HTR-8/SVneo (cell line): Measurements from ENCODE around the gene CMIP.

ENCODE experiments used
- DNase-seq: peaks from one replicate; pipeline ENCODE4 v3.0.0; 2011; ENCODE audit warnings: low spot score, mixed read lengths; ENCODE audit not compliant: insufficient read length
- FAIRE-seq: peaks from 2 replicates; lab custom pipeline; 2011; peaks lifted over from hg19 to GRCh38; lab: Jason Lieb, UNC

CMIP gene

DNA sequence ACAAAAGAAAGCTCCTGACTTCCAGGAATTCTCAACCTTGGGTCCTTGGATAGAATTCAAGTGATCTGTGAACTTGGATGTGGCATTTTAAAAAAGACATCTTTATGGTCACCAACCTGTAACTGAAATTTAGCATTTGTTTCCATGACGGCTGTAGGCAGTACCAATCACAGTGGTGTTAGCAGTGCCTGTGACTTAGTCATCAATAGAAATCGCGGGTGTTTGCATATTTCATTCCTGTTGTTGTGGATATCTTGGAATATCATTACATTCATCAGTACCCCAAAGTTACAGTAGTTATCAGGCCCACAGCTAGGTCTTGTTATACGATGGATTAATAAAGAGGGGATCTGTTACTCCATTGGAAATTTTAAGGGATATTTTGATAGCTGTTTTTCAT is 81.6 kb downstream of the CMIP start:
- DNase-seq (no peak), FAIRE-seq (no peak)

DNA sequence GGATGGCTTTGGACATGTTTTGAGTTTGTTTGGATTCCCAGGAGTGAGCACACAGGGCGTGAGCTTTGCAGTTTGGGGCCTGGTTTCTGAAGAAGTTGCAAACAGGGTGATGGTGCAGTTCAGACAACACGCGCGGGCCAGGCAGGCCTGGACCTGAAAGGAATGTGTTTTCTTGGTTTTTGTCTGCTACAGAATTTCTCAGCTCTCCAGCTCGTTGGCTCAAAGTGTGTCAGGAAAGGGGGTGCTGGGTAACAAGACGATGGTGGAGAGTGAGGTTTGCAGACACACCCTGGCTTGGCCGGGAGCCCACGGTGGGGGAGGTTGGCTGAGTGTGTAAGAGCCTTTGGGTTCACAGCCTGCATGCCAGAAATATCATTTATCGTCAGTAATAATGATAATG is 82.3 kb downstream of the CMIP start:
- peak; percentile 90 for DNase-seq
- FAIRE-seq: peak; percentile 89

DNA sequence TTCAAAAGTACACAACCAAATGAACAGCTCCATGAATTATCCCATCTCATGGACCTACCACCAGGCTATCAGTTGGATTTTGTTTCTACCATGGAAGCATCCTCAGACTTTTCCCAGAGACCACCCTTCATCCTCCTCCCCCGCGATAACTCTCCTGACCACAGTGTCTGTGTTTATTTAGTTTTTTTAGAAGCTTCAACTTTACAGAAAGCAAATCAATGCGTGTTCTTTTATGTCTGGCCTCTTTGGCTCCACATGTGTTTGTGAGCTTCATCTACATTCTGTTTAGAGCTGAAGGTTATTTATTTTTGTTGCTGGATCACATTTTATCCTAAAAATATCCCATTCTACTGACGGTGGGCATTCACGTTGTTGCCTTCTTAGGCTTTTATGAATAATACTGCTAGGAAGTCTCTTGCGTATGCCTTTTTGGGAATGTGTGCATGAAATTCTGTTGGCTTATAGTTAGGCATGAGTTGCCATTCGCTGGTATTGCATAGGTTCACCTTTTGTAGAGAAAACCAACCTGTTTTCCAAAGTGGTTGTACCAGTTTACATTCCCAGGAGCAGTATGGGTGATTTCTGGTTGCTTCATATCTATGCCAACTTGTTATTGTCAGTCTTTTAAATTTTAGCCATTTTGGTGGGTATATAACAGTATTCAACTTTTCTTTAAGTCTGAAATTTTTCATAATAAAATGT is 83.0 kb downstream of the CMIP start:
- DNase-seq: no peak
- FAIRE-seq: no peak

DNA sequence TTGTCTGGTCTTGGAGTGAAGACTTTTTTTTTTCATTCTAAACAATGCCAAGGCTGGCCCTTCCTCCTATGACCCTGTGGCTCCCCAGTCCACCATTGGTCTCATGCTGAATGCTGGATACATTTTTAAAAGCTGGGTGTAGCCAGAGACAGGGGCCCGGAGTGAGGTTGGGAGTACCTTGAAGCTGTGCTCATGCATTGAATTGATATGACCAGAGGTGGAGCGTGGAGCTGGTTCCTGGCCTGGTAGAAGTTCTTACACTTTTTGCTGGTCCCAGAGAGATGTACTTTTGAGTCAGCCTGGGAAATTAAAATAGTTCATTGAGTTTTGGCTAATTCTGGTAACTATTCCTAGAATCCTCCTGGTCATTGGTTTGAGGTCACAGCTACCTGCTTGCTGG is 83.6 kb downstream of the CMIP start:
- DNase-seq (no peak), FAIRE-seq (no peak)

DNA sequence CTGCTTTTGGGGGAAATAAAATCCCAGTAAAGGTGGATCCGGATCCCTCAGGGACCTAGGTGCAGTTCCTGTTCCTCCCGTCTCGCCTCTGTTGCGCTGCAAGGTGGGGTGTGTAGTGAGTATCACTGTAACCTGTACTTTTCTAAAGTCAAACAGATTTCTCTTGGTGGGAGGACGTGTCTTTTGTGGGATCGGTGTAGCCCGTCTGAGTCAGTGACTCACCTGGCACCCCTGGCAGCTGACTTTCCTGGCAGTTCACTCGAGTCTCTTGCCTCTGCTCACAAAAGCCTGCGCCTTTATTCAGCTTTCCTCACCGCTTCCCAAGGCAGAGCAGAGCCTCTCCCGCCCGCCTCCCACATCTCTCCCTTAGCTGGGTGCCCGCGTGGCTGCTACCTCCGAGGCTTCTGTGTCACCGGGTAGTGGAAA is 85.7 kb downstream of the CMIP start:
- DNase-seq (no peak), FAIRE-seq (no peak)

GRCh38 chr16:81530814-81531213 is 86.2 kb downstream of the CMIP start:
- no peak for FAIRE-seq

GRCh38 chr16:81531419-81531821 is 86.8 kb downstream of the CMIP start:
- DNase-seq (no peak), FAIRE-seq (no peak)

More at GRCh38 chr16:81530814-81531213, 86.2 kb downstream of the CMIP start:
- no peak for DNase-seq

GRCh38 chr16:81532491-81533174 is 88.0 kb downstream of the CMIP start:
- DNase-seq: no peak
- no peak for FAIRE-seq

- DNase-seq (no peak), FAIRE-seq (no peak)
Observed at GRCh38 chr16:81533175-81533507, 88.5 kb downstream of the CMIP start.

DNA sequence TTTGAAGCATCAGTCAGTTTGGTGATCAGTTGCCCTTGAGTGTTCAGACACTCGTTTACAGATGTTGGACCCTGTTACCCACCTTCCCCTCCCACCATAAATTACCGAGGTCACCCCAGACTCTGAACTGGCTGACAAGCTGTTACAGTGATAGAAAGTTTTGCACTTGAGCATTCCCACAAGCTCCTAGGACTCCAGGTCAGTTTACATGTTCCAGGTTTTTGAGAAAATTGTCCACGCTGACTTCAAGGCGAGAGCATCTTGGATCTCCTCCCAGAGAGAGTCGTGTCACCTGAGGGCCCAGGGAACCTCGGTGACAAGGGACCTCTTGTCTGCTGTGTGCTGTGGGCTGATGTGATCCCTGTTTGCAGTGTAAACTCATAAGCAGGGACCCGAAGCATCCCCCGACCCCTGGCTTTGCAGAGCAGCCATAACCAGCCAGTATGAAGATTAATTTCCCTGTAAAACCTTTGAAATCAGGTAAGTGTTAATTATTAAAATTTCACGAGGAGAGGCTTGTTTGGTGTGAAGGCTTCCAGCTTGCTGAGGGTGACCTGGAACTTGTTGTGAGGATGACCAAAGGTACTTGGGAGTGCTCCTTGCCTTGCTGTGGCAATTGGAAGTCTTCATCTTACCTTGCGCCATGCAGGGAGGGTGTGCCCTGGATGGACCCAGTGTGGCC is 91.2 kb downstream of the CMIP start:
- no peak for DNase-seq
- FAIRE-seq: no peak

DNA sequence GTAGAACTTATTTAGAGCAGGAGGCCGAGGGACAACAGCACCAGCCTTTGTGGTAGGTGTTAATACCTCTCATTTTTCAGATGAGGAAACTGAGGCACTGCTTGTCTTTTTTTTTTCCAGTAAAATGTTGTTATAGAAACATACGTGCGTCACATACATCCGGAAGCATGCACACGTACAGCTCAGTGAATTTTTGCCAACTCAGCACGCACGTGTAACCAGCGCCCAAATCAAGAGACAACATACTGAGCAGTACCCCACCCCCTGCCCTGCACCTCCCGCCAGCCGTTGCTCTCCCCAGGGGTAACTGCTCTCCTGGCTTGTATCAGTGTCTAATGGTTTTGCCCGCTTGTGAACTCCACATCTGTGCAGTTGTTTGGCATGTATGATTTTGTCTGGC is 92.0 kb downstream of the CMIP start:
- FAIRE-seq (no peak), DNase-seq (no peak)

GRCh38 chr16:81537721-81538561 is 93.3 kb downstream of the CMIP start:
- DNase-seq (no peak), FAIRE-seq (no peak)

- no peak for DNase-seq
- no peak for FAIRE-seq
Observed at GRCh38 chr16:81539009-81539758, 94.6 kb downstream of the CMIP start.

GRCh38 chr16:81539759-81540472 is 95.3 kb downstream of the CMIP start:
- no peak for FAIRE-seq
- no peak for DNase-seq

- FAIRE-seq: no peak
- DNase-seq: no peak
Observed at GRCh38 chr16:81541314-81541713, 96.7 kb downstream of the CMIP start.

DNA sequence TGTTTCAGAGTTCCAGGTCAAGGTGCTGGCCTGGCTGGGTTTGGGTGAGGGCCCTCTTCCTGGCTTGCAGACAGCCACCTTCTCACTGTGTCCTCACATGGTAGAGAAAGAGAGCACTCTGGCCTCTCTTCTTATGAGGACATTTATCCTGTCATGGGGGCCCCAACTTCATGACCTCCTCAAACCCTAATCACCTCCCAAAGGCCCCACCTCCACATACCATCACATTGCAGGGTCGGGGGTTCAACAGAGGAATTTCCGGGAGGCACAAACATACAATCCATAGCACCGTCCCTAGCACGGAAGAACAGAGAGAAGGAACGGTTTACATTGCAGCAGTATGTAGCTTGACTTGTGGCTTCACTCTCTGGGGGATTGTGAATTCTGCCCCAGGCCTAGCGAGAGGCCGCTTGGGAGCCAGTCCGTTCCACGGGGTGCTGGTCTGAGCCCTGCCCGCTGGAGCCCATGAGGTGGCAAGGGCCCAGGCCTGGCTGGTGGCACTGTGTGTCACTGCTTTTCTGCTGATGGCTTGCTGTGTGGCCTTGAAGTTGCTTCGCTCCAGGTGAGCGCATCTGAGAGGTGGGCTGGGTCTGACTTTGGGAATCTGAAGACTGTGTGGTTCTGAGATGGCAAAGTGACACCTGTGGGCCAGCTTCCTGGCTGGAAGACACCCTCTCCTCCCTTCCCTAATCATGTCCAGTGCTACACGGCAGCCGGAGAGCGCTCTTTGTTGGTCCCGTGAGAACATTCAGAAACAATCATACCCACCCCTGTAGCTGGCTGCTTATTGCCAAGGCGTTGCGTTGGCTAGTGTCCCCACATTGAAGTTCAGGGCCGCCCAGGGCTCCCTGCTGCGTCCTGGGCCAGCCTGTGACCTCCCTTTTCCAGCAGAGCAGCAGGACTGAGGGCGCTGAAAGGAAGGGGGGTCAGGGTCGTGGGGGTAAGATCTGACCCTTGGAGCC is 98.3 kb downstream of the CMIP start:
- no peak for DNase-seq
- FAIRE-seq: peak; percentile 4

DNA sequence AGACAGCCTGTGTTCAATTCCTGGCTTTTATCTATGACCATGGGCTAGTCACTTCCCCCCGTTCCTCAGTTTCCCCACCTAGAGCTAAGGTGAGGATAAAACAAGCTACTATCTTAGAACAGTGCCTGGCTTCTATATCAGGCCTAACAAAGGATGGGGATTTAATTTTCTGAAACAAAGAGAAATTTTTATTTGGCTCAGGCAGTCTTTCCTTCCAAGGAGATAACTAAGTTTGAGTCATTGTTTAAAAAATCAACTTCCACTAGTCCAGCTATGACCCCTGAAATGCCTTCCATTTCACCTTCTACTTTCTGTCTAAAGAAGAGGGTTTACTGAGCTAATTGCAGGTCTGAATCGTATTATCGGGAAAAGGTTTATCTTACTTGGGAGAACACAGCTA is 99.0 kb downstream of the CMIP start:
- DNase-seq: no peak
- no peak for FAIRE-seq

- no peak for DNase-seq
Observed at GRCh38 chr16:81544261-81544660, 99.7 kb downstream of the CMIP start.

More at GRCh38 chr16:81544261-81544660, 99.7 kb downstream of the CMIP start:
- no peak for FAIRE-seq
